GM10266 (cell line): Measurements from ENCODE around the gene KIDINS220.

Experiments used
- DNase-seq: peaks from one replicate; pipeline ENCODE4 v3.0.0; 2012; ENCODE audit errors: extremely low spot score
- CTCF ChIP-seq: IDR thresholded peaks from 2 replicates; pipeline ENCODE4 v1.5.1; 2012; ENCODE audit warnings: mild to moderate bottlenecking, low read depth; ENCODE audit not compliant: control insufficient read depth, insufficient read depth; ENCODE audit errors: missing control alignments

KIDINS220 gene

GRCh38 chr2:8798393-8798792 is 39.0 kb downstream of the KIDINS220 start:
- no peak for TF ChIP-seq CTCF
- DNase-seq = no peak

GRCh38 chr2:8797682-8798081 is 39.7 kb downstream of the KIDINS220 start:
- DNase-seq = no peak
- no peak for TF ChIP-seq CTCF

GRCh38 chr2:8796878-8797550 is 40.4 kb downstream of the KIDINS220 start:
- no peak for TF ChIP-seq CTCF
- peak; percentile 16 for DNase-seq

GRCh38 chr2:8796315-8796848 is 41.0 kb downstream of the KIDINS220 start:
- TF ChIP-seq CTCF = no peak
- no peak for DNase-seq

GRCh38 chr2:8794923-8795825 is 42.2 kb downstream of the KIDINS220 start:
- DNase-seq = no peak
- no peak for TF ChIP-seq CTCF

GRCh38 chr2:8790739-8791162 is 46.7 kb downstream of the KIDINS220 start:
- TF ChIP-seq CTCF = no peak
- peak; percentile 5 for DNase-seq
